ENCODE results near the gene RBFOX1.

Gene RBFOX1

GRCh38 chr16:7355758-7356157 is 23.1 kb downstream of the RBFOX1 start:
- no peak for TF ChIP-seq CTCF (IDR thresholded peaks at IDR 0.05)
- no peak for TF ChIP-seq ZFX (IDR thresholded peaks at IDR 0.05; ENCODE audit: borderline replicate concordance)
- H3K27ac ChIP-seq: no peak overlapping the region

- no peak overlapping the region for H3K27ac ChIP-seq
These were observed 28.9 kb downstream of the RBFOX1 start for GRCh38 chr16:7361416-7362129.

GRCh38 chr16:7362231-7362630 is 29.6 kb downstream of the RBFOX1 start:
- no peak for TF ChIP-seq ZFX (IDR thresholded peaks at IDR 0.05; ENCODE audit: borderline replicate concordance)
- no peak for TF ChIP-seq CTCF (IDR thresholded peaks at IDR 0.05)
- H3K27ac ChIP-seq: no peak overlapping the region

More at GRCh38 chr16:7361416-7362129, 28.9 kb downstream of the RBFOX1 start:
- TF ChIP-seq CTCF (IDR thresholded peaks at IDR 0.05) (no peak), ZFX (IDR thresholded peaks at IDR 0.05; ENCODE audit: borderline replicate concordance) (no peak)

- no peak overlapping the region for H3K27ac ChIP-seq
- TF ChIP-seq CTCF (IDR thresholded peaks at IDR 0.05) (no peak), ZFX (IDR thresholded peaks at IDR 0.05; ENCODE audit: borderline replicate concordance) (no peak)
These were observed 31.1 kb downstream of the RBFOX1 start for GRCh38 chr16:7363422-7364417.

GRCh38 chr16:7366041-7366440 is 33.4 kb downstream of the RBFOX1 start:
- no peak overlapping the region for H3K27ac ChIP-seq
- TF ChIP-seq ZFX (IDR thresholded peaks at IDR 0.05; ENCODE audit: borderline replicate concordance) (no peak), CTCF (IDR thresholded peaks at IDR 0.05) (no peak)

- H3K27ac ChIP-seq: no peak overlapping the region
- TF ChIP-seq CTCF (IDR thresholded peaks at IDR 0.05) (no peak), ZFX (IDR thresholded peaks at IDR 0.05; ENCODE audit: borderline replicate concordance) (no peak)
These were observed 34.6 kb downstream of the RBFOX1 start for GRCh38 chr16:7366993-7367880.
